ENCODE results near the gene DUOX2.
A peak's percentile ranks its signal among the peaks of the same experiment; 100 is the strongest.

The DUOX2 gene

DNA sequence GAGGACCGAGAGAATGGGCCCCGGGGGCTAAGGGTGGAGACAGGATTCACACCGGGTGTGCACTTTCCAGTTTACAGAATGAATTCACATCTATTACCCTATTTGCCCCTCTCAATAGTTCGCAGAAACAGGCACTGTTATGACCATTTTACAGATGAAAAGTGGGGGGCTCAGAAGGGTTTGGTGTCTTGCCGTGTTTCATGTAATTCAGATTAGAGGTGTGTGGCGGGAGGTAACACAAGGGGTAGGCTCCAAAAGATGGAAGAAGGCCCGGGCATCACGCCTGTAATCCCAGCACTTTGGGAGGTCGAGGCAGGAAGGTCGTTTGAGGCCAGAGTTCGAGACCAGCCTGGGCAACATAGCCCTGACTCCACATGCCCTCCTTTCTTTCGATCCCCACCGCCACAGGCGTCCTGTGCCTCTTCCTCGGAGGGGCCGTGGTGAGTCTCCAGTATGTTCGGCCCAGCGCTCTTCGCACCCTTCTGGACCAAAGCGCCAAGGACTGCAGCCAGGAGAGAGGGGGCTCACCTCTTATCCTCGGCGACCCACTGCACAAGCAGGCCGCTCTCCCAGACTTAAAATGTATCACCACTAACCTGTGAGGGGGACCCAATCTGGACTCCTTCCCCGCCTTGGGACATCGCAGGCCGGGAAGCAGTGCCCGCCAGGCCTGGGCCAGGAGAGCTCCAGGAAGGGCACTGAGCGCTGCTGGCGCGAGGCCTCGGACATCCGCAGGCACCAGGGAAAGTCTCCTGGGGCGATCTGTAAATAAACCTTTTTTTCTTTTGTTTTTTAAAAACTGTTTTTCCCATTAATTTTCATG lies 3.5 kb upstream of the DUOX2 start:
- Histone ChIP-seq H3K9me3 (no peaks in the 10 kb centered on the region), H3K4me1 (ENCODE audit: control insufficient read depth in 1 of 2, insufficient read depth in 1 of 2, low read depth in 1 of 2, low read length in 1 of 2) (peaks cover 12 to 25% of the 10 kb centered on the region in 2 experiments), H3K27me3 (peaks cover 97% of the 10 kb centered on the region), H3K27ac (no peak overlapping the region), H3K36me3 (no peaks in the 10 kb centered on the region), H3K4me3 (ENCODE audit: low read depth in 1 of 2, low read length in 1 of 2) (peak overlapping the region; percentile 28 to 33)
- TF ChIP-seq, protein P1, sequence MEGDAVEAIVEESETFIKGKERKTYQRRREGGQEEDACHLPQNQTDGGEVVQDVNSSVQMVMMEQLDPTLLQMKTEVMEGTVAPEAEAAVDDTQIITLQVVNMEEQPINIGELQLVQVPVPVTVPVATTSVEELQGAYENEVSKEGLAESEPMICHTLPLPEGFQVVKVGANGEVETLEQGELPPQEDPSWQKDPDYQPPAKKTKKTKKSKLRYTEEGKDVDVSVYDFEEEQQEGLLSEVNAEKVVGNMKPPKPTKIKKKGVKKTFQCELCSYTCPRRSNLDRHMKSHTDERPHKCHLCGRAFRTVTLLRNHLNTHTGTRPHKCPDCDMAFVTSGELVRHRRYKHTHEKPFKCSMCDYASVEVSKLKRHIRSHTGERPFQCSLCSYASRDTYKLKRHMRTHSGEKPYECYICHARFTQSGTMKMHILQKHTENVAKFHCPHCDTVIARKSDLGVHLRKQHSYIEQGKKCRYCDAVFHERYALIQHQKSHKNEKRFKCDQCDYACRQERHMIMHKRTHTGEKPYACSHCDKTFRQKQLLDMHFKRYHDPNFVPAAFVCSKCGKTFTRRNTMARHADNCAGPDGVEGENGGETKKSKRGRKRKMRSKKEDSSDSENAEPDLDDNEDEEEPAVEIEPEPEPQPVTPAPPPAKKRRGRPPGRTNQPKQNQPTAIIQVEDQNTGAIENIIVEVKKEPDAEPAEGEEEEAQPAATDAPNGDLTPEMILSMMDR (IDR thresholded peaks at IDR 0.05): no peak

DNA sequence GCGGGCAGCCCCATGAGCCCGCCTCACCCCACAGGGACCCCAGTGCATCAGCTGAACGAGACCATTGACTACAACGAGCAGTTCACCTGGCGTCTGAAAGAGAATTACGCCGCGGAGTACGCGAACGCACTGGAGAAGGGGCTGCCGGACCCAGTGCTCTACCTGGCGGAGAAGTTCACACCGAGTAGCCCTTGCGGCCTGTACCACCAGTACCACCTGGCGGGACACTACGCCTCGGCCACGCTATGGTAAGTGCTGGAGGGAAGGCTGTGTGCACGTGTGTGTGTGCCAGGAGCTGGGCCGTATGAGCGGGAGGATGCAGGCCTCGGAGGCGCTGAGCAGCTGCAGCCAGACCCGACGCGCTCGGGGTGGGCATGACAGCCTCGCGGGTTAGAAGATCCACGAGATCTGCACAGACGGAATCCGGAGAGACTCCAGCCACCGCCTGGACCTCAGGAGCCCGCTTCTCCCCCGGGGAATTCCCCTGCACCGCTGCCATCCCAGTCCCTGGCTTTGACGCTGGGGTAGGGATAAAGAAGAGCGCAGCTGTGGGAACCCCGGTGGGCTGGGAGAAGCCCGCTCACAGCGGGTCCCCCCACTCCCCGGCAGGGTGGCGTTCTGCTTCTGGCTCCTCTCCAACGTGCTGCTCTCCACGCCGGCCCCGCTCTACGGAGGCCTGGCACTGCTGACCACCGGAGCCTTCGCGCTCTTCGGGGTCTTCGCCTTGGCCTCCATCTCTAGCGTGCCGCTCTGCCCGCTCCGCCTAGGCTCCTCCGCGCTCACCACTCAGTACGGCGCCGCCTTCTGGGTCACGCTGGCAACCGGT lies 2.7 kb upstream of the DUOX2 start:
- Histone ChIP-seq H3K9me3 (no peaks in the 10 kb centered on the region), H3K4me3 (ENCODE audit: low read depth in 1 of 2, low read length in 1 of 2) (no peak overlapping the region), H3K27ac (no peak overlapping the region), H3K27me3 (peaks cover 97% of the 10 kb centered on the region), H3K4me1 (ENCODE audit: control insufficient read depth in 1 of 2, insufficient read depth in 1 of 2, low read depth in 1 of 2, low read length in 1 of 2) (peaks cover 17 to 33% of the 10 kb centered on the region in 2 experiments), H3K36me3 (no peaks in the 10 kb centered on the region)
- TF ChIP-seq, protein P1 (IDR thresholded peaks at IDR 0.05): no peak

DNA sequence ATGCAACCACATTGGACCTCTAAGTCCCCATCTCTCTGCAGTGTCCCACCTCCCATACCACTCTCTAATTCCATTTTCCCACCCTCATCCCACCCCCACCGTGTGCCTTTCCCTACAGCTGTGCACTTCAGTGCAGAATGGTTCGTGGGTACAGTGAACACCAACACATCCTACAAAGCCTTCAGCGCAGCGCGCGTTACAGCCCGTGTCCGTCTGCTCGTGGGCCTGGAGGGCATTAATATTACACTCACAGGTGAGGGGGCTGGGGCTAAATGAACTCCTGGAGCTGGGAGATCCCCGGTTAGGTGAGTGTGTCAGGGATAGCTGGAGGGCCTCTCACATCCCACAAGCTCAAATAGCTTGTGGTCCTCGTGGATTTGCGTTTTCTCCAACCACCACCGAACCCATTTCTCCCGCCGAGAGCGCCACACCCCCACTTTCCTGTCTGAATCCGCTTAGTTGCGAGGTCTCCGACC lies 2.1 kb upstream of the DUOX2 start:
- peaks cover 96% of the 10 kb centered on the region for H3K27me3 ChIP-seq
- no peaks in the 10 kb centered on the region for H3K9me3 ChIP-seq
- no peaks in the 10 kb centered on the region for H3K36me3 ChIP-seq
- TF ChIP-seq, protein P1 (IDR thresholded peaks at IDR 0.05): no peak
- H3K4me3 ChIP-seq (ENCODE audit: low read depth in 1 of 2, low read length in 1 of 2): no peak overlapping the region
- no peak overlapping the region for H3K27ac ChIP-seq
- H3K4me1 ChIP-seq (ENCODE audit: control insufficient read depth in 1 of 2, insufficient read depth in 1 of 2, low read depth in 1 of 2, low read length in 1 of 2): peaks cover 17 to 33% of the 10 kb centered on the region in 2 experiments

DNA sequence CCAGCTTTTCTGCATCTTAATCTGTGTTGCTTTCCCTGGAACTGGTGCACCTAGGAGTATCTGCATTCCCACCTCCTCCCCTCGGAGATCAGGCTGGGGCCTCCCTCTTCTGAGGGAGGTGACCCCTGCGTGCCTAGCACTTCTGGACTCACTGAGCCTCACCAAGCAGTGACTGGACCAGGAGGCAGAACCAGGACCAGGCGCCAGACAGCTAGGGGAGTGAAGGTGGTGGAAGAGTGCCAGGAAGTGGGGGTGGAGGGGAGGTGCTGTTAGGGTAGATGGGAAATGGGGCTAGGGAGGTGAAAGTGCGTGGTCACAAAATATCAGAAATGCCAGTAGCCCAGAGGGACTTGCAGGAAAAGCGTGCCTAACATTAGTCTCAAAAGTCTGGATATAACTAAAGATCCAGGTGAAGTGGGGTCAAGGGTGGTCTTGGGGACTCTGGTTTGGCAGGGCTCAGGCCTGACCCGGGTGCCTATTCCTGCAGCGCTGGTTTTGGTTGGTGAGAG lies 1.4 kb upstream of the DUOX2 start:
- Histone ChIP-seq H3K4me3 (ENCODE audit: low read depth in 1 of 2, low read length in 1 of 2) (no peak overlapping the region), H3K27ac (no peak overlapping the region), H3K9me3 (no peaks in the 10 kb centered on the region), H3K36me3 (no peaks in the 10 kb centered on the region), H3K4me1 (ENCODE audit: control insufficient read depth in 1 of 2, insufficient read depth in 1 of 2, low read depth in 1 of 2, low read length in 1 of 2) (peaks cover 17 to 33% of the 10 kb centered on the region in 2 experiments), H3K27me3 (peaks cover 95% of the 10 kb centered on the region)
- TF ChIP-seq, protein P1 (IDR thresholded peaks at IDR 0.05): no peak

DNA sequence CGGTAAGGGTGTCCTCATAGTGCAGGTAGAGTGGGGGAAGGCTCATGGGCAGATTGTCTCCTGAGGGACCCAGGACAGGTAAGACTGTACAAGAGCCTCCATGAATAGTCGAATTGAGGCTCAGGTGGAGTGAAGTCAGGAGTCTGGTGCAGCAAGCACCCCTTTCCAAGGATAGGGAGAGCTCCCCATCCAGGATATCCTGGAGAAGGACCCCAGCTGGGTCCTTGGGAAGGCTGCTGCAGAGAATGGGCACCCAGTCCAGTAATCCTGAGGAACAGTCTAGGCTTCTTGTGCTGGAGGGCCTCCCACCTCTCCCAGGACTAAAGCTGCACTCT lies 746 bp upstream of the DUOX2 start:
- TF ChIP-seq, protein P1 (IDR thresholded peaks at IDR 0.05): no peak
- H3K36me3 ChIP-seq: no peaks in the 10 kb centered on the region
- H3K4me1 ChIP-seq (ENCODE audit: control insufficient read depth in 1 of 2, insufficient read depth in 1 of 2, low read depth in 1 of 2, low read length in 1 of 2): peaks cover 17 to 33% of the 10 kb centered on the region in 2 experiments
- no peak overlapping the region for H3K4me3 ChIP-seq (ENCODE audit: low read depth in 1 of 2, low read length in 1 of 2)
- peaks cover 95% of the 10 kb centered on the region for H3K27me3 ChIP-seq
- H3K9me3 ChIP-seq: no peaks in the 10 kb centered on the region
- no peak overlapping the region for H3K27ac ChIP-seq

Measured in neutrophil (primary cell).